ENCODE data around the gene RAB13.

The RAB13 gene

GRCh38 chr1:153945795-153946621 lies 40.1 kb downstream of the RAB13 start:
- peak overlapping the region; percentile 84 for H3K27ac ChIP-seq (ENCODE audit: low read depth, low read length)
- peaks cover 0 to 52% (median 40%) of the 10 kb centered on the region in 5 donors for H3K4me1 ChIP-seq (ENCODE audit: control insufficient read depth in 5 of 5, insufficient read depth in 5 of 5, low read length in 5 of 5)
- peak overlapping the region; percentile 66 to 82 (median 75) for H3K4me3 ChIP-seq (ENCODE audit: low read depth in 1 of 5, low read length in 5 of 5)
- H3K36me3 ChIP-seq (ENCODE audit: control insufficient read depth in 5 of 5, insufficient read depth in 5 of 5, low read length in 5 of 5) = peaks cover 10 to 64% (median 56%) of the 10 kb centered on the region in 5 donors
- H3K9me3 ChIP-seq (ENCODE audit: control insufficient read depth in 5 of 5, low read length in 5 of 5) = no peaks in the 10 kb centered on the region
- H3K9ac ChIP-seq (ENCODE audit: low read length in 5 of 5) = peak overlapping the region; percentile 72 to 91 (median 88)
- H3K27me3 ChIP-seq (ENCODE audit: control insufficient read depth in 5 of 5, insufficient read depth in 4 of 5, low read length in 5 of 5) = no peaks in the 10 kb centered on the region

GRCh38 chr1:153945131-153945794 lies 40.9 kb downstream of the RAB13 start:
- Histone ChIP-seq H3K27me3 (ENCODE audit: control insufficient read depth in 5 of 5, insufficient read depth in 4 of 5, low read length in 5 of 5) (no peaks in the 10 kb centered on the region), H3K4me1 (ENCODE audit: control insufficient read depth in 5 of 5, insufficient read depth in 5 of 5, low read length in 5 of 5) (peaks cover 0 to 52% (median 40%) of the 10 kb centered on the region in 5 donors), H3K9ac (ENCODE audit: low read length in 5 of 5) (peak overlapping the region; percentile 72 to 91 (median 88)), H3K27ac (ENCODE audit: low read depth, low read length) (peak overlapping the region; percentile 84), H3K9me3 (ENCODE audit: control insufficient read depth in 5 of 5, low read length in 5 of 5) (no peaks in the 10 kb centered on the region), H3K4me3 (ENCODE audit: low read depth in 1 of 5, low read length in 5 of 5) (peak overlapping the region; percentile 66 to 82 (median 75)), H3K36me3 (ENCODE audit: control insufficient read depth in 5 of 5, insufficient read depth in 5 of 5, low read length in 5 of 5) (peaks cover 3 to 64% (median 56%) of the 10 kb centered on the region in 5 donors)

GRCh38 chr1:153944827-153945117 lies 41.4 kb downstream of the RAB13 start:
- Histone ChIP-seq H3K27me3 (ENCODE audit: control insufficient read depth in 5 of 5, insufficient read depth in 4 of 5, low read length in 5 of 5) (no peaks in the 10 kb centered on the region), H3K9ac (ENCODE audit: low read length in 5 of 5) (peak overlapping the region; percentile 38 to 91 (median 88)), H3K27ac (ENCODE audit: low read depth, low read length) (peak overlapping the region; percentile 84), H3K4me1 (ENCODE audit: control insufficient read depth in 5 of 5, insufficient read depth in 5 of 5, low read length in 5 of 5) (peaks cover 0 to 52% (median 40%) of the 10 kb centered on the region in 5 donors), H3K9me3 (ENCODE audit: control insufficient read depth in 5 of 5, low read length in 5 of 5) (no peaks in the 10 kb centered on the region), H3K36me3 (ENCODE audit: control insufficient read depth in 5 of 5, insufficient read depth in 5 of 5, low read length in 5 of 5) (peaks cover 0 to 64% (median 56%) of the 10 kb centered on the region in 5 donors), H3K4me3 (ENCODE audit: low read depth in 1 of 5, low read length in 5 of 5) (peak overlapping the region; percentile 66 to 82 (median 75))

GRCh38 chr1:153944005-153944826 lies 41.9 kb downstream of the RAB13 start:
- Histone ChIP-seq H3K4me3 (ENCODE audit: low read depth in 1 of 5, low read length in 5 of 5) (peak overlapping the region; percentile 66 to 82 (median 75)), H3K27ac (ENCODE audit: low read depth, low read length) (peak overlapping the region; percentile 84), H3K27me3 (ENCODE audit: control insufficient read depth in 5 of 5, insufficient read depth in 4 of 5, low read length in 5 of 5) (no peaks in the 10 kb centered on the region), H3K36me3 (ENCODE audit: control insufficient read depth in 5 of 5, insufficient read depth in 5 of 5, low read length in 5 of 5) (peaks cover 0 to 66% (median 61%) of the 10 kb centered on the region in 5 donors), H3K4me1 (ENCODE audit: control insufficient read depth in 5 of 5, insufficient read depth in 5 of 5, low read length in 5 of 5) (peaks cover 0 to 52% (median 40%) of the 10 kb centered on the region in 5 donors), H3K9ac (ENCODE audit: low read length in 5 of 5) (peak overlapping the region in 4 of 5 donors; percentile 72 to 91 (median 89)), H3K9me3 (ENCODE audit: control insufficient read depth in 5 of 5, low read length in 5 of 5) (no peaks in the 10 kb centered on the region)

- H3K4me1 ChIP-seq (ENCODE audit: control insufficient read depth in 5 of 5, insufficient read depth in 5 of 5, low read length in 5 of 5) = peaks cover 0 to 52% (median 40%) of the 10 kb centered on the region in 5 donors
- no peaks in the 10 kb centered on the region for H3K9me3 ChIP-seq (ENCODE audit: control insufficient read depth in 5 of 5, low read length in 5 of 5)
- H3K36me3 ChIP-seq (ENCODE audit: control insufficient read depth in 5 of 5, insufficient read depth in 5 of 5, low read length in 5 of 5) = peaks cover 0 to 63% (median 53%) of the 10 kb centered on the region in 5 donors
- H3K27ac ChIP-seq (ENCODE audit: low read depth, low read length) = no peak overlapping the region
- no peak overlapping the region for H3K4me3 ChIP-seq (ENCODE audit: low read depth in 1 of 5, low read length in 5 of 5)
- H3K27me3 ChIP-seq (ENCODE audit: control insufficient read depth in 5 of 5, insufficient read depth in 4 of 5, low read length in 5 of 5) = no peaks in the 10 kb centered on the region
- H3K9ac ChIP-seq (ENCODE audit: low read length in 5 of 5) = no peak overlapping the region
Measured at GRCh38 chr1:153942766-153943549, 43.2 kb downstream of the RAB13 start.

GRCh38 chr1:153941826-153942725 lies 44.1 kb downstream of the RAB13 start:
- Histone ChIP-seq H3K4me3 (ENCODE audit: low read depth in 1 of 5, low read length in 5 of 5) (no peak overlapping the region), H3K9me3 (ENCODE audit: control insufficient read depth in 5 of 5, low read length in 5 of 5) (no peaks in the 10 kb centered on the region), H3K27ac (ENCODE audit: low read depth, low read length) (no peak overlapping the region), H3K4me1 (ENCODE audit: control insufficient read depth in 5 of 5, insufficient read depth in 5 of 5, low read length in 5 of 5) (peaks cover 0 to 48% (median 37%) of the 10 kb centered on the region in 5 donors), H3K27me3 (ENCODE audit: control insufficient read depth in 5 of 5, insufficient read depth in 4 of 5, low read length in 5 of 5) (no peaks in the 10 kb centered on the region), H3K36me3 (ENCODE audit: control insufficient read depth in 5 of 5, insufficient read depth in 5 of 5, low read length in 5 of 5) (peaks cover 0 to 64% (median 56%) of the 10 kb centered on the region in 5 donors), H3K9ac (ENCODE audit: low read length in 5 of 5) (no peak overlapping the region)

GRCh38 chr1:153940756-153941155 lies 45.4 kb downstream of the RAB13 start:
- Histone ChIP-seq H3K9me3 (ENCODE audit: control insufficient read depth in 5 of 5, low read length in 5 of 5) (no peaks in the 10 kb centered on the region), H3K27me3 (ENCODE audit: control insufficient read depth in 5 of 5, insufficient read depth in 4 of 5, low read length in 5 of 5) (no peaks in the 10 kb centered on the region), H3K4me3 (ENCODE audit: low read depth in 1 of 5, low read length in 5 of 5) (no peak overlapping the region), H3K4me1 (ENCODE audit: control insufficient read depth in 5 of 5, insufficient read depth in 5 of 5, low read length in 5 of 5) (peaks cover 0 to 42% (median 32%) of the 10 kb centered on the region in 5 donors), H3K27ac (ENCODE audit: low read depth, low read length) (no peak overlapping the region), H3K9ac (ENCODE audit: low read length in 5 of 5) (no peak overlapping the region), H3K36me3 (ENCODE audit: control insufficient read depth in 5 of 5, insufficient read depth in 5 of 5, low read length in 5 of 5) (peaks cover 0 to 77% (median 69%) of the 10 kb centered on the region in 5 donors)

- Histone ChIP-seq H3K36me3 (ENCODE audit: control insufficient read depth in 5 of 5, insufficient read depth in 5 of 5, low read length in 5 of 5) (peaks cover 0 to 89% (median 80%) of the 10 kb centered on the region in 5 donors), H3K27me3 (ENCODE audit: control insufficient read depth in 5 of 5, insufficient read depth in 4 of 5, low read length in 5 of 5) (no peaks in the 10 kb centered on the region), H3K27ac (ENCODE audit: low read depth, low read length) (no peak overlapping the region), H3K9ac (ENCODE audit: low read length in 5 of 5) (no peak overlapping the region), H3K9me3 (ENCODE audit: control insufficient read depth in 5 of 5, low read length in 5 of 5) (no peaks in the 10 kb centered on the region), H3K4me3 (ENCODE audit: low read depth in 1 of 5, low read length in 5 of 5) (no peak overlapping the region), H3K4me1 (ENCODE audit: control insufficient read depth in 5 of 5, insufficient read depth in 5 of 5, low read length in 5 of 5) (peaks cover 0 to 29% (median 20%) of the 10 kb centered on the region in 5 donors)
Measured at GRCh38 chr1:153939476-153939875, 46.7 kb downstream of the RAB13 start.

Measured in subcutaneous abdominal adipose tissue (tissue), 5 donors.